IMR-90 (cell line): ENCODE data around the gene CD46. TPM values are rescaled to one million over a fixed set of nuclear protein-coding genes. Genes with fewer than 3 reads are reported as not detected.
A peak's percentile ranks its signal among the peaks of the same experiment; 100 is the strongest.

Experiments
- ATAC-seq: fragments of 200-7000 bp; cut with Tn5 transposase; 2 replicates; pipeline ENCODE4 v1.9.1; 2020; ENCODE audit warnings: low read depth, mild to moderate bottlenecking, moderate library complexity
- BruUV-seq: library from RNA; stranded (reverse); fragments of 400-500 nt; replicated peaks from 2 replicates; lab custom pipeline; 2021; lab: Mats Ljungman, UMichigan
- CTCF ChIA-PET: fragments of 300-600 bp; formaldehyde crosslinking; extraction: SDS; loops from one replicate; lab custom pipeline; 2021; ENCODE audit warnings: antibody characterized with exemption; lab: Yijun Ruan, JAX
- POLR2A ChIA-PET: fragments of 300-600 bp; sonication (Branson Sonifier 250); formaldehyde crosslinking; loops from one replicate; lab custom pipeline; 2022; ENCODE audit warnings: antibody characterized with exemption; ENCODE audit not compliant: unreplicated experiment; lab: Charles Lee
- DNase-seq: peaks from one replicate; pipeline ENCODE4 v3.0.0; 2013
- H2AFZ ChIP-seq: replicated peaks from 2 replicates; pipeline ENCODE3; 2013; ENCODE audit warnings: low read length, mild to moderate bottlenecking; ENCODE audit not compliant: poor library complexity
- H2AK5ac ChIP-seq: 2 replicates; pipeline ENCODE4 v1.6.1; 2013; ENCODE audit warnings: low read depth, low read length, inconsistent platforms
- H2AK9ac ChIP-seq: replicated peaks from 2 replicates; pipeline ENCODE3; 2013; ENCODE audit warnings: mild to moderate bottlenecking, low read depth, low read length, moderate library complexity; ENCODE audit not compliant: poor library complexity
- H2BK120ac ChIP-seq: 2 replicates; pipeline ENCODE4 v1.6.1; 2013; ENCODE audit warnings: low read depth, low read length, inconsistent platforms
- H2BK15ac ChIP-seq: 3 replicates; pipeline ENCODE4 v1.6.1; 2013; ENCODE audit warnings: low read depth, low read length, inconsistent platforms
- H2BK20ac ChIP-seq: 2 replicates; pipeline ENCODE4 v1.6.1; 2013; ENCODE audit warnings: low read depth, mild to moderate bottlenecking, inconsistent platforms, low read length, moderate library complexity
- H2BK5ac ChIP-seq: 2 replicates; pipeline ENCODE4 v1.6.1; 2013; ENCODE audit warnings: mild to moderate bottlenecking, low read depth, low read length, inconsistent platforms; ENCODE audit not compliant: poor library complexity, severe bottlenecking
- H3K14ac ChIP-seq: replicated peaks from 2 replicates; pipeline ENCODE4 v1.6.1; 2013; ENCODE audit warnings: low read depth, low read length, inconsistent platforms
- H3K18ac ChIP-seq: 2 replicates; pipeline ENCODE4 v1.6.1; 2013; ENCODE audit warnings: low read depth, low read length, control low read depth
- H3K23ac ChIP-seq: 2 replicates; pipeline ENCODE4 v1.6.1; 2013; ENCODE audit warnings: low read depth, low read length, inconsistent platforms
- H3K27ac ChIP-seq: 2 replicates; pipeline ENCODE4 v1.5.1; 2013; ENCODE audit warnings: mild to moderate bottlenecking, control low read depth, low read length; ENCODE audit not compliant: insufficient read depth
- H3K27me3 ChIP-seq: 2 replicates; pipeline ENCODE4 v1.6.1; 2013; ENCODE audit warnings: low read length; ENCODE audit not compliant: control insufficient read depth, insufficient read depth
- H3K36me3 ChIP-seq: 2 replicates; pipeline ENCODE4 v1.6.1; 2013; ENCODE audit warnings: low read length, mixed read lengths; ENCODE audit not compliant: control insufficient read depth, insufficient read depth
- H3K4ac ChIP-seq: 2 replicates; pipeline ENCODE4 v1.6.1; 2013; ENCODE audit warnings: low read depth, low read length, inconsistent platforms
- H3K4me1 ChIP-seq: 2 replicates; pipeline ENCODE4 v1.6.1; 2013; ENCODE audit warnings: low read length, mixed read lengths; ENCODE audit not compliant: control insufficient read depth, insufficient read depth
- H3K4me2 ChIP-seq: 2 replicates; pipeline ENCODE4 v1.6.1; 2013; ENCODE audit warnings: low read depth, mild to moderate bottlenecking, control low read depth, low read length, moderate library complexity
- H3K4me3 ChIP-seq: 2 replicates; pipeline ENCODE4 v1.5.1; 2013; ENCODE audit warnings: low read depth, mild to moderate bottlenecking, control low read depth, low read length, moderate library complexity; ENCODE audit not compliant: insufficient read depth
- H3K56ac ChIP-seq: 2 replicates; pipeline ENCODE4 v1.6.1; 2013; ENCODE audit warnings: low read length, inconsistent platforms; ENCODE audit not compliant: insufficient read depth; ENCODE audit errors: extremely low read depth
- H3K79me1 ChIP-seq, 2 experiments: 2 replicates each; pipeline ENCODE4 v1.6.1; 2013; ENCODE audit warnings: low read length in 2 of 2, inconsistent platforms in 1 of 2, low read depth in 1 of 2
- H3K9ac ChIP-seq: 2 replicates; pipeline ENCODE4 v1.6.1; 2013; ENCODE audit warnings: low read depth, low read length, control low read depth
- H3K9me1 ChIP-seq: 2 replicates; pipeline ENCODE4 v1.6.1; 2013; ENCODE audit warnings: low read length, inconsistent platforms; ENCODE audit not compliant: insufficient read depth
- H3K9me3 ChIP-seq: 2 replicates; pipeline ENCODE4 v1.6.1; 2013; ENCODE audit warnings: low read length; ENCODE audit not compliant: control insufficient read depth, insufficient read depth
- H4K20me1 ChIP-seq: 2 replicates; pipeline ENCODE4 v1.6.1; 2013; ENCODE audit warnings: low read length, inconsistent platforms; ENCODE audit not compliant: insufficient read depth
- H4K5ac ChIP-seq: 2 replicates; pipeline ENCODE4 v1.6.1; 2013; ENCODE audit warnings: mild to moderate bottlenecking, low read depth, low read length, control low read depth
- H4K8ac ChIP-seq, 2 experiments: 2 replicates each; pipeline ENCODE4 v1.6.1; 2013; ENCODE audit warnings: low read depth in 2 of 2, low read length in 2 of 2, control low read depth in 1 of 2, inconsistent platforms in 1 of 2
- H4K91ac ChIP-seq: 2 replicates; pipeline ENCODE4 v1.6.1; 2013; ENCODE audit warnings: low read depth, low read length, inconsistent platforms; ENCODE audit not compliant: insufficient read depth
- BHLHE40 ChIP-seq: fragments of 150-350 bp; IDR thresholded peaks from 2 replicates; pipeline ENCODE4 v1.6.1; 2016; ENCODE audit warnings: mild to moderate bottlenecking, low read depth, low read length
- CHD1 ChIP-seq: IDR thresholded peaks from 2 replicates; pipeline ENCODE4 v1.6.1; 2012; ENCODE audit warnings: low read depth, low read length, improper control_type of control experiment
- FOS ChIP-seq: fragments of 150-350 bp; IDR thresholded peaks from 2 replicates; pipeline ENCODE4 v1.6.1; 2016; ENCODE audit warnings: low read depth, low read length
- MAFK ChIP-seq: IDR thresholded peaks from 2 replicates; pipeline ENCODE4 v1.6.1; 2012; ENCODE audit warnings: low read depth, low read length, improper control_type of control experiment
- MAZ ChIP-seq: IDR thresholded peaks from 2 replicates; pipeline ENCODE4 v1.6.1; 2012; ENCODE audit warnings: low read depth, mild to moderate bottlenecking, low read length, improper control_type of control experiment, moderate library complexity, borderline replicate concordance
- MXI1 ChIP-seq: IDR thresholded peaks from 2 replicates; pipeline ENCODE4 v1.6.1; 2012; ENCODE audit warnings: low read depth, mild to moderate bottlenecking, low read length, moderate library complexity, borderline replicate concordance
- NFE2L2 ChIP-seq: fragments of 150-350 bp; IDR thresholded peaks from 2 replicates; pipeline ENCODE4 v1.6.1; 2016; ENCODE audit warnings: low read depth, mild to moderate bottlenecking, low read length
- RAD21 ChIP-seq: IDR thresholded peaks from 2 replicates; pipeline ENCODE4 v1.6.1; 2012; ENCODE audit warnings: low read length, improper control_type of control experiment
- RFX5 ChIP-seq: IDR thresholded peaks from 2 replicates; pipeline ENCODE4 v1.8.0; 2012; ENCODE audit warnings: low read depth, mild to moderate bottlenecking, low read length, moderate library complexity
- WGBS, 2 experiments: methylation state at CpG; one replicate each; pipeline versions ENCODE4 v1.1.5 to v1.1.7; 2013; ENCODE audit warnings: missing lambda C conversion rate in 2 of 2; ENCODE audit not compliant: insufficient read length in 1 of 2; ENCODE audit errors: extremely low coverage in 2 of 2; 5-methylcytosine and 5-hydroxymethylcytosine counted together
- dilution Hi-C: fragments of 300-500 bp; cut with HindIII; formaldehyde crosslinking; loops from one replicate; pipeline ENCODE4 v1.14.3; 2018; ENCODE audit warnings: low sequenced_read_pairs; ENCODE audit not compliant: unreplicated experiment
- in situ Hi-C: fragments of 300-500 bp; cut with MboI; formaldehyde crosslinking; loops from 3 replicates; pipeline ENCODE4 v1.14.3; 2019; ENCODE audit warnings: low sequenced_read_pairs, inconsistent platforms, mixed read lengths
- intact Hi-C: fragments of 100-400 bp; cut with micrococcal nuclease; formaldehyde crosslinking; loops from 2 replicates; pipeline ENCODE4 v1.10.0; 2022
- polyA plus RNA-seq, 3 experiments: library from polyadenylated mRNA; depleted of rRNA; stranded (reverse); fragments of >200 nt; gene quantifications; 2 replicates each; pipeline ENCODE4 v1.2.3, GENCODE V29; 2012; ENCODE audit warnings: low replicate concordance in 1 of 3
- total RNA-seq: library from RNA; depleted of rRNA; stranded (reverse); fragments of >200 nt; gene quantifications from 2 replicates; pipeline ENCODE4 v1.2.3, GENCODE V29; 2012
- TF ChIP-seq, protein P1 (sequence below): conservative IDR thresholded peaks from 2 replicates; pipeline ENCODE4 v1.5.1; 2012; ENCODE audit warnings: mild to moderate bottlenecking, low read depth, low read length, improper control_type of control experiment
- TF ChIP-seq, protein P2 (sequence below): fragments of 150-350 bp; IDR thresholded peaks from 2 replicates; pipeline ENCODE4 v1.6.1; 2017; ENCODE audit warnings: mild to moderate bottlenecking, antibody characterized with exemption, low read length, low read depth
- TF ChIP-seq, protein P3 (sequence below): fragments of 150-350 bp; IDR thresholded peaks from 2 replicates; pipeline ENCODE4 v1.6.1; 2016; ENCODE audit warnings: low read depth, mild to moderate bottlenecking, low read length, moderate library complexity, borderline replicate concordance

CD46 gene
- total and polyA plus RNA-seq, 2 of the 4 experiments (the other 2 are of a cell fraction): 37.1 to 82.0 TPM

DNA sequence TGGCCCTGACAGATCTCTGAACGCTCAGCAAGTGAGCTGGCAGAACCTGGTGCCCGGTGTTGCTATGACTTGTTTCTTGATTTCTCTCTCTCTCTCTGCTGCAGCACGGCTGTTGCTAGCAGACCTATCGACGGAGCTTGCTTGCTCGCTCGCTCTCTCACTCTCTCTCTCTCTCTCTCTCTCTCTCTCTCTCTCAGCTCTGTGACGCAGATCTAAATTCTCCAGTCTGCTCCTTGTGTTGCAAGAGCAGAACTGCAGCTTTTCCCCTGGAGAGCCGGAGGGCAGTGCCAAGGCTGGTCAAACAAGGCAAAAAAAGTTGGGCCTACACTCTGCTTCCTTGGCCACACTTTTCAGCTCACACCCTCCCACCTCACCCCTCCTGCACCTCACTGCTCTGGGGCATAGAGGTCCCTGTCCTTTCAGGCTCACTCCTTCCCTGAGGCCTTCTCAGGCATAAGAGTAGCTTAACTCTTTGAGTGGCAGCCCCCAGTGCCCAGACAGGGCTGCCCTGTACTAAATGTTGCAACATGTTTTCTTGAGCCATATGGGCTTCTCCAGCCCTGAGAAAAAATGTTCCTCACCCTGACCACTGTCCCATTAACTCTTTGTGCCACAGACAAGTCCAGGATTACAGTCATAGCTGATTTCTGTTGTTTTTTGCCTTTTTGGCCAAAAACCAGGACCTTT is 72.2 kb downstream of the CD46 start:
- Histone ChIP-seq H3K4me1 (peaks cover 30% of the 10 kb centered on the region), H3K27me3 (no peaks in the 10 kb centered on the region), H3K27ac (peak overlapping the region; percentile 80), H3K23ac (peak overlapping the region; percentile 36; the same call in 1 of the 2 replicates), H3K14ac (peak overlapping the region; percentile 86), H3K9ac (peak overlapping the region; percentile 32; the same call in 1 of the 2 replicates), H3K56ac (no peak overlapping the region), H4K5ac (peak overlapping the region; percentile 86), H4K91ac (peak overlapping the region; percentile 91), H3K9me3 (no peaks in the 10 kb centered on the region), H2BK15ac (peak overlapping the region; percentile 52; the same call in 1 of the 3 replicates), H2BK5ac (peak overlapping the region; percentile 78), H2AFZ (peak overlapping the region; percentile 86), H3K4ac (peak overlapping the region; percentile 88), H3K18ac (peak overlapping the region; percentile 67), H3K4me2 (peak overlapping the region; percentile 68), H2AK9ac (peak overlapping the region; percentile 66), H3K4me3 (peak overlapping the region; percentile 17; the same call in 1 of the 2 replicates), H4K20me1 (no peaks in the 10 kb centered on the region), H4K8ac (peak overlapping the region; percentile 21 to 92; a peak in 3 of 4 replicates), H2BK20ac (peak overlapping the region; percentile 65), H3K79me1 (peaks cover 0 to 8% of the 10 kb centered on the region in 2 experiments; a peak in 1 of 4 replicates), H2BK120ac (peak overlapping the region; percentile 81), H2AK5ac (no peak overlapping the region; the same call in 1 of the 2 replicates), H3K36me3 (no peaks in the 10 kb centered on the region), H3K9me1 (peaks cover 4% of the 10 kb centered on the region; the same call in 1 of the 2 replicates)
- intact Hi-C loops (no loop called here), dilution Hi-C loops (no loop called here), in situ Hi-C loops (loop anchor here (10.0 kb wide), 1 partner anchor 141 kb away; no protein-coding TSS in a partner anchor)
- ChIA-PET CTCF (interaction anchor here (0.6 to 1.9 kb wide), 13 partner anchors 9 to 262 kb away, joined by 3 to 6 read pairs (median 3); no protein-coding TSS in a partner anchor), POLR2A (interaction anchor here (0.9 kb wide), 1 partner anchor 32 kb away, joined by 3 read pairs; no protein-coding TSS in a partner anchor)
- 4% methylated on average over 4 of the region's 9 CpGs; no CpG with 5 or more reads in 1 of the 2 experiments for WGBS, 2 experiments
- peak; percentile 97 for DNase-seq
- peak; percentile 76 for ATAC-seq
- no TSS peak for BruUV-seq
- TF ChIP-seq, protein P1, sequence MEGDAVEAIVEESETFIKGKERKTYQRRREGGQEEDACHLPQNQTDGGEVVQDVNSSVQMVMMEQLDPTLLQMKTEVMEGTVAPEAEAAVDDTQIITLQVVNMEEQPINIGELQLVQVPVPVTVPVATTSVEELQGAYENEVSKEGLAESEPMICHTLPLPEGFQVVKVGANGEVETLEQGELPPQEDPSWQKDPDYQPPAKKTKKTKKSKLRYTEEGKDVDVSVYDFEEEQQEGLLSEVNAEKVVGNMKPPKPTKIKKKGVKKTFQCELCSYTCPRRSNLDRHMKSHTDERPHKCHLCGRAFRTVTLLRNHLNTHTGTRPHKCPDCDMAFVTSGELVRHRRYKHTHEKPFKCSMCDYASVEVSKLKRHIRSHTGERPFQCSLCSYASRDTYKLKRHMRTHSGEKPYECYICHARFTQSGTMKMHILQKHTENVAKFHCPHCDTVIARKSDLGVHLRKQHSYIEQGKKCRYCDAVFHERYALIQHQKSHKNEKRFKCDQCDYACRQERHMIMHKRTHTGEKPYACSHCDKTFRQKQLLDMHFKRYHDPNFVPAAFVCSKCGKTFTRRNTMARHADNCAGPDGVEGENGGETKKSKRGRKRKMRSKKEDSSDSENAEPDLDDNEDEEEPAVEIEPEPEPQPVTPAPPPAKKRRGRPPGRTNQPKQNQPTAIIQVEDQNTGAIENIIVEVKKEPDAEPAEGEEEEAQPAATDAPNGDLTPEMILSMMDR: peak; percentile 83
- TF ChIP-seq RAD21: peak; percentile 36
- TF ChIP-seq MAFK: no peak
- no peak for TF ChIP-seq CHD1
- TF ChIP-seq, protein P2, sequence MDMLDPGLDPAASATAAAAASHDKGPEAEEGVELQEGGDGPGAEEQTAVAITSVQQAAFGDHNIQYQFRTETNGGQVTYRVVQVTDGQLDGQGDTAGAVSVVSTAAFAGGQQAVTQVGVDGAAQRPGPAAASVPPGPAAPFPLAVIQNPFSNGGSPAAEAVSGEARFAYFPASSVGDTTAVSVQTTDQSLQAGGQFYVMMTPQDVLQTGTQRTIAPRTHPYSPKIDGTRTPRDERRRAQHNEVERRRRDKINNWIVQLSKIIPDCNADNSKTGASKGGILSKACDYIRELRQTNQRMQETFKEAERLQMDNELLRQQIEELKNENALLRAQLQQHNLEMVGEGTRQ: no peak
- TF ChIP-seq MXI1: no peak
- TF ChIP-seq FOS: 0 out of 2 replicates have a peak, but pooled peaks have one; percentile 5
- peak; percentile 61; the same call in 1 of the 2 replicates for TF ChIP-seq RFX5
- no peak; the same call in 1 of the 2 replicates for TF ChIP-seq BHLHE40
- peak; percentile 57; the same call in 1 of the 2 replicates for TF ChIP-seq MAZ
- TF ChIP-seq NFE2L2: peak; percentile 28; the same call in 1 of the 2 replicates
- TF ChIP-seq, protein P3, sequence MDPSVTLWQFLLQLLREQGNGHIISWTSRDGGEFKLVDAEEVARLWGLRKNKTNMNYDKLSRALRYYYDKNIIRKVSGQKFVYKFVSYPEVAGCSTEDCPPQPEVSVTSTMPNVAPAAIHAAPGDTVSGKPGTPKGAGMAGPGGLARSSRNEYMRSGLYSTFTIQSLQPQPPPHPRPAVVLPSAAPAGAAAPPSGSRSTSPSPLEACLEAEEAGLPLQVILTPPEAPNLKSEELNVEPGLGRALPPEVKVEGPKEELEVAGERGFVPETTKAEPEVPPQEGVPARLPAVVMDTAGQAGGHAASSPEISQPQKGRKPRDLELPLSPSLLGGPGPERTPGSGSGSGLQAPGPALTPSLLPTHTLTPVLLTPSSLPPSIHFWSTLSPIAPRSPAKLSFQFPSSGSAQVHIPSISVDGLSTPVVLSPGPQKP: no peak
